Activated naive CD4-positive, alpha-beta T cell treated with anti-CD3 and anti-CD28 coated beads, Interleukin-2, amount 50 U/mL, for 24 hours (primary cell): Measurements from ENCODE around the gene ATP12A.
"Not testable (repeated sequence)": the region's sequence is repeated elsewhere in the genome, so short reads cannot be mapped to it uniquely, and the experiment has no call there.

ENCODE experiments used
- H3K27ac Mint-ChIP-seq: one replicate; pipeline ENCODE4 v1.8.0; 2021; ENCODE audit warnings: mild to moderate bottlenecking, mixed read lengths
- H3K27me3 Mint-ChIP-seq: one replicate; pipeline ENCODE4 v1.8.0; 2021; ENCODE audit warnings: mixed read lengths
- H3K36me3 Mint-ChIP-seq: one replicate; pipeline ENCODE4 v1.8.0; 2021; ENCODE audit warnings: mixed read lengths
- H3K4me1 Mint-ChIP-seq: one replicate; pipeline ENCODE4 v1.8.0; 2021; ENCODE audit warnings: mixed read lengths
- H3K4me3 Mint-ChIP-seq: one replicate; pipeline ENCODE4 v1.8.0; 2021; ENCODE audit warnings: mild to moderate bottlenecking, mixed read lengths
- H3K9me3 Mint-ChIP-seq: one replicate; pipeline ENCODE4 v1.8.0; 2021; ENCODE audit warnings: mixed read lengths

The ATP12A gene

DNA sequence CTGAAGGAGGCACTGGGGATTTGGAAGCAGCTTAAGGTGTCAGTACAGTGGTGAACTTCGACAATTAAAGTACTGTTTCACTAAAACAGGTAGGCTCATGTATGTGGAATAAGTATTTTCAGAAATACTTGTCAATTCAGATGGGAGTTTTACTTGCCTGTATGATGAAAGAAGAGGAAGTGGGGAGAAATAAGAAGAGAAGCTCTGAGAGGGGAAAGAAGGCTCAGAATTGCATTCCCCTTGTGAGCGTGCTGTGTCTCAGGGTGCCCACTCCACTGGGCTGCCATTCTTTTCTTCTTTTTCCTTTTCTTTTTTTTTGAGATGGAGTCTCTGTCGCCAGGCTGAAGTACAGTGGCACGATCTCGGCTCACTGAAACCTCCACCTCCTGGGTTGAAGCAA lies 45.2 kb downstream of the ATP12A start:
- Mint-ChIP-seq H3K4me3 (no peak overlapping the region), H3K9me3 (no peaks in the 10 kb centered on the region), H3K27ac (no peak overlapping the region), H3K36me3 (no peaks in the 10 kb centered on the region), H3K27me3 (peaks cover 3% of the 10 kb centered on the region), H3K4me1 (no peaks in the 10 kb centered on the region)

DNA sequence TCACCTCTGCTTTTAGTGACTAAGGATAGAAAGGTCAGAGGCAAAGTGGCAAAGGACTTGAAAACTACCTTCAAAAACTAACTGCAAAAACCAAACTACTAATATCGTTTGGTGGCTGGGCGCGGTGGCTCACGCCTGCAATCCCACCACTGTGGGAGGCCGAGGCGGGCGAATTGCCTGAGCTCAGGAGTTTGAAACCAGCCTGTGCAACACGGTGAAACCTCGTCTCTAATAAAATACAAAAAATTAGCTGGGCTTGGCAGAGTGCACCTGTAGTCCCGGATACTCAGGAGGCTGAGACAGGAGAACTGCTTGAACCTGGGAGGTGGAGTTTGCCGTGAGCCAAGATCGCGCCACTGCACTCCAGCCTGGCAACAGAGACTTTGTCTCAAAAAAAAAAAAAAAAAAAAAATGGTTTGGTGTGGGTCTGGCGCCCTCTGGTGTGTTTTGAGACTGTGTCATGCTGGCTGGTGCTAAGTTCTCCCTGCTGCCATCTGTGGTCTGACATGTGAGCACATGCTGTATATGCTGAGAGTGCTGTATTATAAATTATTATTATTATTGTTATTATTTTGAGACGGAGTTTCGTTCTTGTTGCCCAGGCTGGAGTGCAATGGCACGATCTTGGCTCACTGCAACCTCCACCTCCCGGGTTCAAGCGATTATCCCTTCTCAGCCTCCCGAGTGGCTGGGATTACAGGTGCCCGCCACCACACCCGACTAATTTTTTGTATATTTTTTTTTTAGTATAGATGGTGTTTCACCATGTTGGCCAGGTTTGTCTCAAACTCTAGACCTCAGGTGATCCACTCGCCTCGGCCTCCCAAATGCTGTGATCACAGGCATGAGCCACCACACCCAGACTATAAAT lies 47.8 kb downstream of the ATP12A start:
- no peaks in the 10 kb centered on the region for H3K9me3 Mint-ChIP-seq
- H3K4me3 Mint-ChIP-seq = no peak overlapping the region
- H3K27ac Mint-ChIP-seq = no peak overlapping the region
- H3K27me3 Mint-ChIP-seq = peaks cover 5% of the 10 kb centered on the region
- no peaks in the 10 kb centered on the region for H3K36me3 Mint-ChIP-seq
- no peaks in the 10 kb centered on the region for H3K4me1 Mint-ChIP-seq

DNA sequence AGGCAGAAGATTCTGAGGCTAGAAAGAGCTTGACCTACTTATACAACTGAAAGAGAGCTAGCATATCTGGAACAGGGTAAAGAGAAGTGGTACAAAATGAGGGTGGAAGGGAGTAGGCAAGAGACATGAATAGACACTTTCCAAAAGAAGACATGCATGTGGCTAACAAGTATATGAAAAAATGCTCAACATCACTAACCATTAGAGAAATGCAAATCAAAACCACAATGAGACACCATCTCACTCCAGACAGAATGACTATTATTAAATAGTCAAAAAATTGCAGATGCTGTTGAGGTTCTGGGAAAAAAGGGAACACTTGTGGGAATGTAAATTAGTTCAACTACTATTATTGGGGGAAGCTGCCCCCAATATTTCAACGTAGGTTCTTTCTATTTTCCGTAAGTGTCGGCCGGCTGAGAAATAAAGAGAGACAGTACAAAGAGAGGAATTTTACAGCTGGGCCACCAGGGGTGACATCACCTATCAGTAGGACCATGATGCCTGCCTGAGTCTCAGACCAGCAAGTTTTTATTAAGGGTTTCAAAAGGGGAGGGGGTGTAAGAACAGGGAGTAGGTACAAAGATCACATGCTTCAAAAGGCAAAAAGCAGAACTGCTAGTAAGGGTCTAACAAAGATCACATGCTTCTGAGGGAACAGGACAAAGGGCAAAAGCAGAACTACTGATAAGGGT lies 50.8 kb downstream of the ATP12A start:
- not testable (repeated sequence) for H3K9me3 Mint-ChIP-seq, H3K27ac Mint-ChIP-seq, H3K36me3 Mint-ChIP-seq, H3K4me1 Mint-ChIP-seq, H3K4me3 Mint-ChIP-seq, H3K27me3 Mint-ChIP-seq

DNA sequence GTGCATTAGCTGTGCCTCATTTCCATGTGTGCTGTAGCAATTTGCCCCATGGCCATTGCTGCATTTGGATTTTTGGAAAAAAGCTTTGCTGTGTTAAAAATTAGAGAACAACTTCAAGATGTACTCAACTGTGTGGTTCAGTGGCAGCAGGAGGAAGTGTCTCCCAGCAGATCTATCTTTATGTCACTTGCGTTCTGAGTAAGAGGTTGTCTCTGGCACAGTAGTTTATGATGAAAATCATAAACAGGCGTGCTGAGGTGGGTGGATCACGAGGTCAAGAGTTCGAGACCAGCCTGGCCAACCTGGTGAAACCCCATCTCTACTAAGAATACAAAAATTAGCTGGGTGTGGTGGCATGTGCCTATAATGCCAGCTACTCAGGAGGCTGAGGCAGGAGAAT lies 54.7 kb downstream of the ATP12A start:
- Mint-ChIP-seq H3K27ac (no peak overlapping the region), H3K36me3 (no peaks in the 10 kb centered on the region), H3K9me3 (no peaks in the 10 kb centered on the region), H3K4me3 (no peak overlapping the region), H3K27me3 (peaks cover 1% of the 10 kb centered on the region), H3K4me1 (no peaks in the 10 kb centered on the region)

DNA sequence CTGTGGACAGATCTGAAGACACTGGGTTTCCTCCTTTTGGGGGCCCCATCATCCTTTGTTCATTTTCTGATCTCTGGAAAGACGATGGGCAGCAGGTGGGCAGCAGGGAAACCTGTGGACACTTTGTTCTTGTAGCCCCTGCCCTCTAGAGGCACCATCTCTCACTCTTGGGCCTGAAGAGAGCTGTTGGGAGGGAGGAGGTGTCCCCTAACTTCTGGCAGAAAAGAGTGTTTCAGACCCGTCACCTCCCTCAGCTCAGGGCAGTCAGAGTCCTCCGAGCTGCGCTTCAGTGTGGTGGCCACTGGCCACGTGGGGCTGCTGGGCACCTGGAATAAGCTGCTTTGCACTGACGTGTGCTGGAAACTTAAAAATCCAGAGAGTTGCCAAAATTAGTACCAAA lies 56.8 kb downstream of the ATP12A start:
- H3K36me3 Mint-ChIP-seq = no peaks in the 10 kb centered on the region
- no peaks in the 10 kb centered on the region for H3K9me3 Mint-ChIP-seq
- H3K27ac Mint-ChIP-seq = no peak overlapping the region
- no peaks in the 10 kb centered on the region for H3K27me3 Mint-ChIP-seq
- H3K4me3 Mint-ChIP-seq = no peak overlapping the region
- no peaks in the 10 kb centered on the region for H3K4me1 Mint-ChIP-seq

DNA sequence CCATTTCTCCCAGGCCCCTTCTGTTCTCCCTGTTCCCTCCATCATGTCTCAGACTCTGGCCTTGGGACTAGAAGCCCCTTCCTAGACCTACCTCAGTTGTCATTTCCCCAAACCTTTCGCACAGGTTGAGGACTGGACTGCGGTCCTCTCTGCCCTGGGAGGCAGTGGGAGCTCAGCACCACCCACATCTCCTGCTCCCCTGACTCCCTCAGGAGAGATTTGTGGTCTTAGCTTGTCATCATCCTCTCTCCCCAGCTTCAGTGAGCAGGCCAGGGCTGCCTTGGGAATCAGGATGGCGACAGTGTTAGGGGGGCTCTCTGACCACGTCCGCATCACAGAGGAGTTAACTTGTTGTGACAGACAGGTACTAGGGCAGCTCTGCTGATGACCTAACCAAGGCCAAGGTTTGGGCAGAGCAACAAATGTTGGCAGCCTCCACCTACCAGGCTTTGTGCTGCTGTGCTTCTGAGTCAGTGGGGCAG lies 58.2 kb downstream of the ATP12A start:
- H3K27ac Mint-ChIP-seq = no peak overlapping the region
- H3K36me3 Mint-ChIP-seq = no peaks in the 10 kb centered on the region
- no peak overlapping the region for H3K4me3 Mint-ChIP-seq
- H3K4me1 Mint-ChIP-seq = no peaks in the 10 kb centered on the region
- no peaks in the 10 kb centered on the region for H3K9me3 Mint-ChIP-seq
- no peaks in the 10 kb centered on the region for H3K27me3 Mint-ChIP-seq

DNA sequence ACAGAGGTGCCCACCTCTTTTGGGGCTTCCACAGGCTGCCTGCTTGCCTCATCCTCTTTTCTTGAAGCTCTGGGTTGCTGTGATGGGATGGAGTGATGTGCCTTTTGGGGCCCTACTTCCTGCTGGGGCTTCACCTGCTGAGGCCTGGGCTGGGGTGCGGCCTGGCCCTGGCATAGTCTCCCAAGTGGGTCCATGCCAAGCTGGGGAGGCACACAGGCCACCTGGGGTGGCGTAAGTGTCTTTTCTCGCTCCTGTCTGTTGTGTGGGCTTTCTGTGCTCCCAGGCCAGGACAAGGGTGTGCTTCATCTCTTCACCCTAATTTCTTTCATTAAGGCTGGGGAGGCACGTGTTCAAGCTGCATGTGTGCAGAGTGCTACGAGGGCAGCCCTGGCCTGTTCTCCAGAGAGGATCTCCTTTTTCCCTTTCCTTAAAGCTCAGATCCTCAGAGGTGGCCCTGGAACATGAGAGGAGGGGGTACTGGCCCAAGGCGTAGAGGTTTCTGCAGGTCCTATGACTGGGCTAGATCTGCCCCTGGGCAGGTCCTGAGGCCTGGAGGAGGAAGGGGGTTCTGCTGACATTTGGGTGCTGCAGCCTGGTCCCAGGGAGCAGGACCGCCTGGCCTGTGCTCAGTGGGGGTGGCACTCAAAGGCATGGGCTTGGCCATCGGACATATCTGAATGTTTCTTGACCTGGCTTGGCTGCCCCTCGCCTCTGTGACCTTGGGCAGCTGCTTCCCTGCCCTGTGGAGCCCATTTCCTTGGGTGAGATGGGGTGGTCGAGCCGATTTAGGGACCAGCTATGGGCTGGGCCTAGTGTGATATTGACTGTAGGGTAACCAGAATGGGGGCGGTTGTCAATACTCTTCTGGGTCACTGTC lies 60.0 kb downstream of the ATP12A start:
- H3K27ac Mint-ChIP-seq = no peak overlapping the region
- no peaks in the 10 kb centered on the region for H3K4me1 Mint-ChIP-seq
- H3K9me3 Mint-ChIP-seq = no peaks in the 10 kb centered on the region
- H3K4me3 Mint-ChIP-seq = no peak overlapping the region
- H3K36me3 Mint-ChIP-seq = no peaks in the 10 kb centered on the region
- peaks cover 10% of the 10 kb centered on the region for H3K27me3 Mint-ChIP-seq

DNA sequence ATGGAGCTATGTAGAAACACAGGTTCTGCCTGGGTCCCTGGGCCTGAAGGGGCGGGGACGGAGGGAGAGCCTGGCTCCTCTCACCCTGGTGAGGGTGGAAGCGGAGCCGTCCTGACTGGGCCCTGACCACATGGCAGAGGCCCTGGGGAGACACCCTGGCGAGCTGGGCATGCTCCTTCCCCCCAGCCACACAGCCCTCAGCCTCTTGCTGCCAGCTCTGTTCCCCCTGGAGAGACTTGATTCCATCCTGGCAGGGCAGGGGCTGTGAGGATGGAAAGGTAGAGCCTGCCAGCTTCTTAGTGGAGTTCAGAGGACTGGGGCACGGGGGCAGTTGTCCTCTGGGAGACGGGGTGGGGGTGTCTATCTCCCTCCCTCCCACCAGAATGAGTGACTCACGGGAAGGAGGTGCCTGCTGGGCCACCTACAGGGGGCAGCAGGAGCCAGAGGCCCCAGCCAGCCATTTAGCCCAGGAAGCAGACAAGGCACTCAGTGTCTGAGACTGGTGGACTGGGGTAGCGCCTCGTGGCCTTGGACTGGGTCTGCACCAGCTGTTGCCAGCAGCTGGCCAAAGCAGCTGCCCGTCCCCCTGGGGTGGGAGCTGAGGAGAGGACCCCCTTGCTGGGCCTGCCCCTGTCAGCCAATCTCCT lies 60.9 kb downstream of the ATP12A start:
- Mint-ChIP-seq H3K4me1 (no peaks in the 10 kb centered on the region), H3K4me3 (no peak overlapping the region), H3K9me3 (no peaks in the 10 kb centered on the region), H3K27ac (no peak overlapping the region), H3K27me3 (peaks cover 13% of the 10 kb centered on the region), H3K36me3 (no peaks in the 10 kb centered on the region)

DNA sequence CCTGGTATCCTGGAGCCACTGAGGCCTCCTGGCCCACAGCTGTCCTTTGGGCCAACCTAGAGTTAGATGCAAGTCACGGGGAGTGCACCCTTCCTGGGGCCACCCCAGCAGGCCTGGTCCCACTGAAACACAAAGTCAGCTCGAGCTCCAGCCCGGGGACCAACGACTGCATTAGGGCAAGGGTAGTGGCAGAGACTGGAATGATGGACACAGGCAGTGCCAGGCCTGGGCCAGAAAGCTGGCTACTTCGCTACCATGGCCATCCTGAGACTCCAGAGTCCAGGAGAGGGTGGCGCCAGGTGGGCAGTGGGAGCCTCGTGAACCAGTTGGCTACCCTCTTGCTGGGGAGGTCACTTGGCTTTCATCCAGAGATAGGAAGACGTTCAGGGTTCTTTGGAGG lies 61.6 kb downstream of the ATP12A start:
- H3K36me3 Mint-ChIP-seq = no peaks in the 10 kb centered on the region
- H3K27ac Mint-ChIP-seq = no peak overlapping the region

DNA sequence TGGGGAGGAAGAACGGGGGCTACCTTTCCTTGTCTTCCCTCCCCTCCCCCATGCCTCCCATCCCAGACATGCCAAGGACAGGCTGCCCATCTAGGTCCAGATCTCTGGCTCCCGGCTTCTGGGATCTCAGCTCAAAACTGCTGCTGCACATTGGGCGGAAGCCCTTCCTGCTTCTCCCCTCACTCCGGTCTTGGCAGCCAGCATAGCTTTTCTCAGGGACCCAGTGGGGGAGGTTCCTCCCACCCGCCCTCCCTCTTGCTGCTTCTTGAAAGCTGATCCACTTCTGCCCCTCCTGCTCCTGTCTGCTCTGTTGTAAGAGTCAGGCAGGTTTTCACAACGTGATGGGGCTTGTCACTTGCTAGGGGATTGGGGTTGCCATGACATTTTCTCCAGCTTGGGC lies 62.1 kb downstream of the ATP12A start:
- Mint-ChIP-seq H3K27ac (no peak overlapping the region), H3K4me1 (peaks cover 4% of the 10 kb centered on the region)

More for the DNA sequence above, 61.6 kb downstream of the ATP12A start:
- H3K27me3 Mint-ChIP-seq = peaks cover 15% of the 10 kb centered on the region
- no peaks in the 10 kb centered on the region for H3K9me3 Mint-ChIP-seq
- no peaks in the 10 kb centered on the region for H3K4me1 Mint-ChIP-seq
- H3K4me3 Mint-ChIP-seq = no peak overlapping the region

DNA sequence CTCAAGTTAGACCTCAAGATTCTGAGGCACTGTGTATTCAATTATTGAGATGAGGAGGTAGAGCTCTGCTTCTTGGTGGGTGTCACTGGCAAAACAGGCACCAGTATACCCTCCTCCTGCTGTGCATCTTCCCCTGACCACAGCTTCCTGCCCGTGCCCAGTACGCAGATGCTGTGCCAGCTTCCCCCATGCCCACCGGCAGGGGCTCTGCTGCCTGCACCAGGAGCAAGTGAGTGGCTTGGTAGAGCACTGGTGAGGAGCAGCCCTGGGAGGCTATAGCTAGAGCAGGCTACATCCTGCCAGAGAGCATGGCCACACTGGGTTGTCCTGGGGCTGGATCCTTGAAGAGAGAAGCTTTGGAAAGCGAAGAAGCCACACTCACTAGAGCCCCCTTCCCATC lies 62.8 kb downstream of the ATP12A start:
- Mint-ChIP-seq H3K27me3 (peaks cover 20% of the 10 kb centered on the region), H3K4me1 (peaks cover 7% of the 10 kb centered on the region), H3K27ac (no peak overlapping the region), H3K9me3 (no peaks in the 10 kb centered on the region), H3K36me3 (no peaks in the 10 kb centered on the region), H3K4me3 (no peak overlapping the region)

More for the DNA sequence above, 62.1 kb downstream of the ATP12A start:
- no peak overlapping the region for H3K4me3 Mint-ChIP-seq
- no peaks in the 10 kb centered on the region for H3K9me3 Mint-ChIP-seq
- H3K27me3 Mint-ChIP-seq = peaks cover 19% of the 10 kb centered on the region
- no peaks in the 10 kb centered on the region for H3K36me3 Mint-ChIP-seq

DNA sequence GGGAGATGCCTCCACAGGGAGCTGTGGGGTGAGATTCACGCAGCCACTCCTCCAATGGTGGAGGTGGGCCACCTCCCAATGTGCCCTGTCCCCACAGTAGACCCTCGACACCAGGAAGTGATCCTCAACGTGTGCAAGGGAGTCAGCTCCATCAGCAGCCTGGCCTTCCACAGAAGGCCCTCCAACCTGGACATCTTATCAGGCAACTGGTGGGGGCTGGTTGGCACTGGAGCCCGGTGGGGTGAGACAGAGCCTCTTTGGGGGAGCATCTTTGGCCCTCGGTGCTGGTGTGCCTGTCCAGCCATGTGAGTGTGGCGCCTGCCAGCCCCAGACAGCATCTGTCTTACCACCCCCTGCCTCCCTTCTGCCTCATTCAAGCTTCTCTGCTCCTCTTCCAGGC lies 64.0 kb downstream of the ATP12A start:
- no peaks in the 10 kb centered on the region for H3K36me3 Mint-ChIP-seq

DNA sequence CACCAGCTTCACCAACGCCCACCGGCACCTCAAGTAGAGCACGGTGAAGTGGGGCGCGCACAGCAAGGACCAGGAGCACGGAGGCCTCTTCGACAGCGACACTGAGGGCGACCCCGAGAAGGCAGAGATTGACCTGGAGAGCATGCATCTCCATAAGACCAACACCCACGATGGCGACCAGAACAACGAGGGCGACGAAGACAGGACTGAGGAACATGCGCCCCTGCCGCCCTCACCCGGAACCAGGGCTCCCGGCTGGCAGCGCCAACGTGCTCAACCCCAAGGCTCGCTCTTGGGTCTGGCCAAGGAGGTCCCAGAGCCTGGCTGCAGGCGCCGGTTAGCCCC lies 65.3 kb downstream of the ATP12A start:
- Mint-ChIP-seq H3K27me3 (peaks cover 28% of the 10 kb centered on the region), H3K9me3 (no peaks in the 10 kb centered on the region), H3K4me3 (no peak overlapping the region), H3K27ac (no peak overlapping the region), H3K4me1 (peaks cover 9% of the 10 kb centered on the region), H3K36me3 (no peaks in the 10 kb centered on the region)

More for the DNA sequence above, 64.0 kb downstream of the ATP12A start:
- no peak overlapping the region for H3K4me3 Mint-ChIP-seq
- no peaks in the 10 kb centered on the region for H3K9me3 Mint-ChIP-seq
- no peak overlapping the region for H3K27ac Mint-ChIP-seq
- H3K27me3 Mint-ChIP-seq = peaks cover 25% of the 10 kb centered on the region
- peaks cover 9% of the 10 kb centered on the region for H3K4me1 Mint-ChIP-seq

DNA sequence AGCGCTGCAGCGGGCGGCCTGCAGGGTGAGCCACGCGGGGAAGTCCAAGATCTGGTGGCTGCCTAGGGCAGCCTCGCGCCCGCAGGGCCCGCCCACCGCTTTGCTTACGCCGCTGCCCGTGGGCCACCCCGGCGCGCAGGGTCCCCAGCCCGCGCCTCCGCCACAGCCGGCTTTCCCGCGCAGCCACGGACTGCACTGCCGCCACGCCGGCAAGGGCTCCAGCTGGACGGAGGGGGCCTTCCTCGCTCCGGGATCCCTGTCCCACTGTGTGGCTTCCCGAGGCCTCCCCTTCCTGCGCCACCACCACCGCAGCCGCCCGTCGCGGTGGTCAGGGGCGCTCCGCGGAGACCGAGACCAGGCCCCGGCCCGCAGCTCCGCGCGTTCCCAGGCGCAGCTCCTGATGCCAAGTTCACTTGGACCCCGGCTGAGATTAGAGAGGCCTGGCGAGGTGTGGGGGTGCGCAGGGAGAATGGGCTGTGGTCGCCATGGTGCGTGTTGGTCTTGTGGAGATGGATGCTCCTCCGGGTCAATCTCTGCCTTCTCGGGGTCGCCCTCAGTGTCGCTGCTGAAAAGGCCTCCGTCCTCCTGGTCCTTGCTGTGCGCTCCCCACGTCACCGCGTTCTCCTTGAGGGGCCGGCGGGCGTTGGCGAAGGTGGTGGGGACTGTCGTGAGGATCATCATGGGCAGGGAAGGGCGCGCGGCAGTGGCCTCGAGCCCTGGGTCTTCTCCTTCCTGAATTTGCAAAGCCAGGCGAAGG lies 65.8 kb downstream of the ATP12A start:
- Mint-ChIP-seq H3K27ac (no peak overlapping the region), H3K27me3 (peaks cover 31% of the 10 kb centered on the region), H3K9me3 (no peaks in the 10 kb centered on the region), H3K4me3 (no peak overlapping the region), H3K36me3 (no peaks in the 10 kb centered on the region), H3K4me1 (peaks cover 9% of the 10 kb centered on the region)
